Ascending aorta (tissue), 2 donors: ENCODE data around the gene TAT. TPM values are rescaled to one million over a fixed set of nuclear protein-coding genes. Genes with fewer than 3 reads are reported as not detected.
"Not testable (repeated sequence)": the region's sequence is repeated elsewhere in the genome, so short reads cannot be mapped to it uniquely, and the experiment has no call there.

Experiments
- DNase-seq, 2 donors: peaks; one replicate each; pipeline ENCODE4 v3.0.0-alpha.2; 2019; ENCODE audit warnings: low spot score in 2 of 2
- H3K27ac ChIP-seq, 2 donors: fragments of 200-600 bp; sonication (generic); one replicate each; pipeline ENCODE4 v1.5.1; 2016 to 2017; ENCODE audit warnings: mild to moderate bottlenecking in 1 of 2
- H3K27me3 ChIP-seq: fragments of 200-600 bp; sonication (generic); one replicate; pipeline ENCODE4 v1.5.1; 2017
- H3K36me3 ChIP-seq, 2 donors: fragments of 200-600 bp; sonication (generic); one replicate each; pipeline ENCODE4 v1.5.1; 2016
- H3K4me1 ChIP-seq, 2 donors: fragments of 200-600 bp; sonication (generic); one replicate each; pipeline ENCODE4 v1.5.1; 2016 to 2017; ENCODE audit warnings: mild to moderate bottlenecking in 1 of 2
- H3K4me3 ChIP-seq, 2 donors: fragments of 200-600 bp; sonication (generic); one replicate each; pipeline ENCODE4 v1.5.1; 2016 to 2017; ENCODE audit warnings: mild to moderate bottlenecking in 1 of 2
- H3K9me3 ChIP-seq, 2 donors: fragments of 200-600 bp; sonication (generic); one replicate each; pipeline ENCODE4 v1.5.1; 2016
- intact Hi-C: fragments of 100-400 bp; cut with DNase I; formaldehyde crosslinking; loops from one replicate; pipeline ENCODE4 v1.15.1; 2023
- total RNA-seq: library from RNA; depleted of rRNA; stranded (reverse); fragments of >200 nt; gene quantifications from one replicate; pipeline ENCODE4 v1.1.0, GENCODE V29; 2016
- TF ChIP-seq, protein P1 (sequence below), 3 experiments: fragments of 200-600 bp in 2 of 3; fragments of 450-650 bp in 1 of 3; sonication (generic) in 2 of 3; IDR thresholded peaks; one replicate each; pipeline ENCODE4 v1.5.1; 2016 to 2019; ENCODE audit warnings: antibody characterized with exemption in 3 of 3, mild to moderate bottlenecking in 1 of 3, moderate library complexity in 1 of 3

TAT gene
- total RNA-seq, 1 donor from 2014 or later = 6.7 TPM

DNA sequence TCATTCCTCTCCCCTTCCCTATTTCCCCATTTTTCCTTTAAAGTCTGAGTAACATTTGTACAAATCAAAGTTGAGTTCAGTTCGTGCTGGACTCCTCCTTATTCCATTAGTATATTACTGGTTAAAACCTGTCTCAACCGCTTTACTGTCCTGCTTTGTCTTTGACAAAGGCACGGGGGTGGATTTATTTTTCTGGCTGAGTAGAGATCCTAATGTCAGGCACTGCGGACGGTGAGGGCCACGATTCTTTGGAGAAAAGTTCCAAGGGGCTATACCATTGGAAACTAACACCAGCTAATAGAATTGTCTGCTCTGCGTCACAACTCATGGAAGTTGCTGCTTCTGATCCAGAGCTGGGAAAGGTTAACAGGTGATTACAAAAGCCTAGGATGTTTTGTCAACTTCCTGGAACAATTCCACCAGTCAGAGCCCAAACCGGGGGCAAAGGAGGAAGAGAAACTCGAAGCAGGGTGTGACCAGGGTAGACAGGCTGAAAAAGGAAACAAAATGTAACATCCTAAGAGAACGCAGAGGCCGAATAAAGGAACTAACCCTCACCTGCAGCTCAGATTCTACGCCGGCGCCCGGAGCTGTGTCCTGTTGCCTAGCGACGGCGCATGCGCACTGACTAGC lies 12.4 kb downstream of the TAT start:
- Histone ChIP-seq H3K36me3 (no peaks in the 10 kb centered on the region), H3K9me3 (no peaks in the 10 kb centered on the region), H3K27ac (peak overlapping the region in 1 of 2 donors; percentile 65), H3K4me1 (peaks cover 0 to 4% of the 10 kb centered on the region in 2 donors), H3K27me3 (no peaks in the 10 kb centered on the region), H3K4me3 (peak overlapping the region; percentile 69 to 89)
- no peak for DNase-seq
- intact Hi-C loops = loop anchor here (10.0 kb wide), 1 partner anchor 880 kb away; the partner anchor contains the start of gene MTSS2
- TF ChIP-seq, protein P1, sequence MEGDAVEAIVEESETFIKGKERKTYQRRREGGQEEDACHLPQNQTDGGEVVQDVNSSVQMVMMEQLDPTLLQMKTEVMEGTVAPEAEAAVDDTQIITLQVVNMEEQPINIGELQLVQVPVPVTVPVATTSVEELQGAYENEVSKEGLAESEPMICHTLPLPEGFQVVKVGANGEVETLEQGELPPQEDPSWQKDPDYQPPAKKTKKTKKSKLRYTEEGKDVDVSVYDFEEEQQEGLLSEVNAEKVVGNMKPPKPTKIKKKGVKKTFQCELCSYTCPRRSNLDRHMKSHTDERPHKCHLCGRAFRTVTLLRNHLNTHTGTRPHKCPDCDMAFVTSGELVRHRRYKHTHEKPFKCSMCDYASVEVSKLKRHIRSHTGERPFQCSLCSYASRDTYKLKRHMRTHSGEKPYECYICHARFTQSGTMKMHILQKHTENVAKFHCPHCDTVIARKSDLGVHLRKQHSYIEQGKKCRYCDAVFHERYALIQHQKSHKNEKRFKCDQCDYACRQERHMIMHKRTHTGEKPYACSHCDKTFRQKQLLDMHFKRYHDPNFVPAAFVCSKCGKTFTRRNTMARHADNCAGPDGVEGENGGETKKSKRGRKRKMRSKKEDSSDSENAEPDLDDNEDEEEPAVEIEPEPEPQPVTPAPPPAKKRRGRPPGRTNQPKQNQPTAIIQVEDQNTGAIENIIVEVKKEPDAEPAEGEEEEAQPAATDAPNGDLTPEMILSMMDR (IDR thresholded peaks at IDR 0.05) = no peak

DNA sequence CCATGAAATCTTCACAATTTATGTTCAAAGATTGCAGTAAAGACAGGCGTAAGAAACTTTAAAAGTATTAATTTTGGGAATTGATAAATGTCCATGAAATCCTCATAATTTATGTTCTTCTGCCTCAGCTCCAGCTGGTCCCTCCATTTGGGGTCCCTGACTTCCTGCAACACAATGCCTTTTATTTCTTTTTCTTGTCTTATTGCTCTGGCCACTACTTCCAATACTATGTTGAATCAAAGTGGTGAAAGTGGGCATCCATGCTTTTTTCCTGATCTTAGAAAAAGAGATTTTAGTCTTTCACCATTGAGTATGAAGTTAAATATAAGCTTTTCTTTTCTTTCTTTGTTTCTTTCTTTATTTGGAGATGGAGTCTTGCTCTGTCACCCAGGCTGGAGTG lies 14.3 kb downstream of the TAT start:
- H3K27me3 ChIP-seq = no peaks in the 10 kb centered on the region
- H3K36me3 ChIP-seq = no peaks in the 10 kb centered on the region
- H3K4me1 ChIP-seq = peaks cover 0 to 4% of the 10 kb centered on the region in 2 donors
- TF ChIP-seq, protein P1 (IDR thresholded peaks at IDR 0.05) = no peak
- DNase-seq = no peak
- intact Hi-C loops = loop anchor here (10.0 kb wide), 1 partner anchor 878 kb away; the partner anchor contains the start of gene MTSS2
- no peaks in the 10 kb centered on the region for H3K9me3 ChIP-seq
- no peak overlapping the region for H3K4me3 ChIP-seq
- H3K27ac ChIP-seq = no peak overlapping the region

DNA sequence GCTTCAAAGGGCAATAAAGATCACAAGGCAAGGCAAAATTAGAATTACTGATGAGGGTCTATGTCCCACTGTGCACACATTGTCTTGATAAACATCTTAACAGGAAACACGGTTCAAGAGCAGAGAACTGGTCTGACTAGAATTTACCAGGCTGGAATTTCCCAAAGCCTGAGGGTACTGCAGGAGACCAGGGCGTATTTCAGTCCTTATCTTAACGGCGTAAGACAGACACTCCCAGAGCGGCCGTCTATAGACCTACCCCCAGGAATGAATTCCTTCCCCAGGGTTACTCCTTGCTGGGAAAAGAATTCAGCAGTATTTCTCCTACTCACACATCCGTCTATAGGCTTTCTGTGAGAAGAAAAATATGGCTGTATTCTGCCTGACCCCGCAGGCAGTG lies 15.0 kb downstream of the TAT start:
- not testable (repeated sequence) for H3K36me3 ChIP-seq, H3K4me1 ChIP-seq, H3K27me3 ChIP-seq, H3K27ac ChIP-seq, H3K9me3 ChIP-seq, H3K4me3 ChIP-seq, DNase-seq
- intact Hi-C loops = loop anchor here (10.0 kb wide), 1 partner anchor 877 kb away; the partner anchor contains the start of gene MTSS2

DNA sequence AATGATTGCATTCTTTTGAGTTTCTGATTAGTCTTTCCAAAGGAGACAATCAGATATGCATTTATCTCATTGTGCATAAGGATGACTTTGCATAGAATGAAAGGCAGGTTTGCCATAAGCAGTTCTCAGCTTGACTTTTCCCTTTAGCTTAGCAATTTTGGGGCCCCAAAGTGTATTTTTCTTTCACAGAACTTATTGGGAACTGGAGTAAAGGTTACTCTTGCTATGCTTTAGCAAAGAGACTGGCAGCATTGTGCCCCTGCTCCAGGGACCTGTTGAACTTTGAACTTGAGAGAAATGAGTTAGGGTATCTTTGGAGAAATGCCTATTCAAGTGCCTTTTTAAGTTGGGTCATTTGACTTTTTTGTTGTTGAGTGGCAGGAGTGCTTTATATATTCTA lies 17.0 kb downstream of the TAT start:
- intact Hi-C loops = loop anchor here (10.0 kb wide), 1 partner anchor 875 kb away; the partner anchor contains the start of gene MTSS2
- Histone ChIP-seq H3K9me3 (no peaks in the 10 kb centered on the region), H3K4me1 (peaks cover 0 to 4% of the 10 kb centered on the region in 2 donors), H3K27me3 (no peaks in the 10 kb centered on the region), H3K4me3 (no peak overlapping the region), H3K27ac (no peak overlapping the region), H3K36me3 (no peaks in the 10 kb centered on the region)
- TF ChIP-seq, protein P1 (IDR thresholded peaks at IDR 0.05) = no peak
- DNase-seq = no peak

DNA sequence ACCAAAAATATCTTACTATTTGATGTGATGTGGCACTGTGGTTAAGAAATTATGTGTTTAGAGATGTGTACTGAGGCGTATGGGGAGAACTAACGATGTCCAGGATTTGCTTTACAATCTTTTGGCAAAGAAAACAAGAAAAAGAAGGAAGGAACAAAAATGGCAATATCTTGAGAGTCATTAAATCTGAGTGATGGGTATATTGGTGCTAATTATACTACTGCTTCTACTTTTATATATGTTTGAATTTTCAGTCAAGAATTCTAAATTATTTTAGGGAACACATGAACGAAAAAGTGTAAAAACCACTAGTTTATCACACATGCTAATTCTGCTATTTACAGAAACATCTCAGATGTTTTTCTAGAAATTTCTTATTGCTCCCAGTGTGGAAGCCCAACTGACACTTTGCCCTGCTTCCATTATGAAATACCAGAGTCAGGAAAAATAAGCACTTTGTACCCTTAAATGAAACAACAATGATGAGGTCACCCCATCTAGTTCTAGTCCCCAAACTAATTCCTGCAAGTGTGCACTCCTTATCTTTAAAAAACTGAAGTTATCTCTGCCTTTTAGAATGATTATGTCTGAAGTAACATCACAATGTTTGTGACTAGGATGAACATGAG lies 18.8 kb downstream of the TAT start:
- Histone ChIP-seq H3K4me1 (no peaks in the 10 kb centered on the region), H3K36me3 (no peaks in the 10 kb centered on the region), H3K4me3 (no peak overlapping the region), H3K27me3 (no peaks in the 10 kb centered on the region), H3K9me3 (no peaks in the 10 kb centered on the region), H3K27ac (no peak overlapping the region)
- TF ChIP-seq, protein P1 (IDR thresholded peaks at IDR 0.05) = no peak
- intact Hi-C loops = no loop called here
- no peak for DNase-seq

DNA sequence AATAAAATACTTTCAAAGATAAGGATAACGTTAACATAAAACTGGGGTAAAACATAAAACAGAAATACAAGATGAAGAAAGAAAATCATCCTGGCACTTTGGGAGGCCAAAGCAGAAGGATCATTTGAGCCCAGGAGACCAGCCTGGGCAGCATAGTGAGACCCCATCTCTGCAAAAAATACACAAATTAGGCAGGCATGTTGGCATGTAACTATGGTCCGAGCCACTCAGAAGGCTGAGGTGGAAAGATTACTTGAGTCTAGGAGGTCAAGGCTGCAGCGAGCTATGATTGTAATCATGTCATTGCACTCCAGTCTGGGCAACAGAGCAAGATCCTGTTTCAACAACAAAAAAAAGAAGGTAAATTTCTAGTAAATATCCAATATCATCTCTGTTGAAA lies 19.6 kb downstream of the TAT start:
- intact Hi-C loops = no loop called here
- no peaks in the 10 kb centered on the region for H3K9me3 ChIP-seq
- H3K4me1 ChIP-seq = no peaks in the 10 kb centered on the region
- H3K36me3 ChIP-seq = no peaks in the 10 kb centered on the region
- TF ChIP-seq, protein P1 (IDR thresholded peaks at IDR 0.05) = no peak
- DNase-seq = no peak
- H3K4me3 ChIP-seq = no peak overlapping the region
- H3K27me3 ChIP-seq = no peaks in the 10 kb centered on the region
- H3K27ac ChIP-seq = no peak overlapping the region
